HG03432 (cell line): ENCODE data around the gene LPP.

Experiments used
- ATAC-seq: cut with Tn5 transposase; IDR thresholded peaks from one replicate; pipeline ENCODE4 v1.9.1; 2021; ENCODE audit warnings: mild to moderate bottlenecking, moderate library complexity; ENCODE audit not compliant: unreplicated experiment

The LPP gene

GRCh38 chr3:188574885-188575284, 420.9 kb downstream of the LPP start:
- no peak for ATAC-seq

- no peak for ATAC-seq
These were observed 421.5 kb downstream of the LPP start for GRCh38 chr3:188575501-188575900.

- no peak for ATAC-seq
These were observed 423.6 kb downstream of the LPP start for GRCh38 chr3:188577539-188577938.

GRCh38 chr3:188578576-188579363, 424.8 kb downstream of the LPP start:
- ATAC-seq = no peak

- ATAC-seq = no peak
These were observed 426.3 kb downstream of the LPP start for GRCh38 chr3:188580223-188580622.

- ATAC-seq = no peak
These were observed 426.7 kb downstream of the LPP start for GRCh38 chr3:188580659-188581058.

GRCh38 chr3:188581365-188581764, 427.4 kb downstream of the LPP start:
- no peak for ATAC-seq

GRCh38 chr3:188581792-188582191, 427.8 kb downstream of the LPP start:
- ATAC-seq = no peak

GRCh38 chr3:188583341-188584161, 429.6 kb downstream of the LPP start:
- ATAC-seq = no peak

GRCh38 chr3:188584162-188584529, 430.2 kb downstream of the LPP start:
- no peak for ATAC-seq

GRCh38 chr3:188584958-188585689, 431.2 kb downstream of the LPP start:
- no peak for ATAC-seq

GRCh38 chr3:188589071-188589470, 435.1 kb downstream of the LPP start:
- no peak for ATAC-seq

GRCh38 chr3:188589771-188590170, 435.8 kb downstream of the LPP start:
- no peak for ATAC-seq

- ATAC-seq = no peak
These were observed 436.6 kb downstream of the LPP start for GRCh38 chr3:188590557-188590956.

GRCh38 chr3:188594139-188594538, 440.2 kb downstream of the LPP start:
- ATAC-seq = no peak

GRCh38 chr3:188595890-188596376, 442.0 kb downstream of the LPP start:
- ATAC-seq = no peak

- ATAC-seq = no peak
These were observed 444.9 kb downstream of the LPP start for GRCh38 chr3:188598894-188599293.

GRCh38 chr3:188602111-188602510, 448.2 kb downstream of the LPP start:
- no peak for ATAC-seq

- no peak for ATAC-seq
These were observed 448.7 kb downstream of the LPP start for GRCh38 chr3:188602620-188603019.

- no peak for ATAC-seq
These were observed 450.7 kb downstream of the LPP start for GRCh38 chr3:188604651-188605050.

GRCh38 chr3:188605231-188605630, 451.3 kb downstream of the LPP start:
- ATAC-seq = no peak
